ENCODE data around the gene PROSER2.

GRCh38 chr10:11822809-11823121 lies 391 bp upstream of the PROSER2 start:
- TF ChIP-seq CTCF (IDR thresholded peaks at IDR 0.05) (no peak), POLR2A (IDR thresholded peaks at IDR 0.05) (no peak)
